ENCODE measurements around the gene NAXD.

DNA sequence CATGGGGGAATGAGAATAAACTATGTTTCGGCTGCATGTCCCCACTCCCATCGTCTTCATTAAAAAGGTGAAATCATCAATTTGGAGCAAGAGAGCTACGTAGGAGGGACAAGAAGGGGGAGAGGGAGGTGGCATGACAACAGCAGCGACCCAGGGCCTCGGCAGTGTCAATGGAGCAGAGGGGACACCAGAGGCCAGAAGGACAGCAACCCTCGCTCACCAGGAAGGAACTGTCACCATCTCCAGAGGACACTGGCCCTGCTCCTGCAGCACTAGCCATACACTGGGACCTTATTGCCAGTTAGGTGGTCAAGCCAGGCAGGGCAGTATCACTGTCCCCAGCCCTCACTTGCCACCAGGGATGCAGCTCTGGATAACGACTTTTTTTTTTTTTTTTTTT, 34.2 kb downstream of the NAXD start:
- no peak for TF ChIP-seq POLR2A (IDR thresholded peaks at IDR 0.05)
- TF ChIP-seq, protein P1, sequence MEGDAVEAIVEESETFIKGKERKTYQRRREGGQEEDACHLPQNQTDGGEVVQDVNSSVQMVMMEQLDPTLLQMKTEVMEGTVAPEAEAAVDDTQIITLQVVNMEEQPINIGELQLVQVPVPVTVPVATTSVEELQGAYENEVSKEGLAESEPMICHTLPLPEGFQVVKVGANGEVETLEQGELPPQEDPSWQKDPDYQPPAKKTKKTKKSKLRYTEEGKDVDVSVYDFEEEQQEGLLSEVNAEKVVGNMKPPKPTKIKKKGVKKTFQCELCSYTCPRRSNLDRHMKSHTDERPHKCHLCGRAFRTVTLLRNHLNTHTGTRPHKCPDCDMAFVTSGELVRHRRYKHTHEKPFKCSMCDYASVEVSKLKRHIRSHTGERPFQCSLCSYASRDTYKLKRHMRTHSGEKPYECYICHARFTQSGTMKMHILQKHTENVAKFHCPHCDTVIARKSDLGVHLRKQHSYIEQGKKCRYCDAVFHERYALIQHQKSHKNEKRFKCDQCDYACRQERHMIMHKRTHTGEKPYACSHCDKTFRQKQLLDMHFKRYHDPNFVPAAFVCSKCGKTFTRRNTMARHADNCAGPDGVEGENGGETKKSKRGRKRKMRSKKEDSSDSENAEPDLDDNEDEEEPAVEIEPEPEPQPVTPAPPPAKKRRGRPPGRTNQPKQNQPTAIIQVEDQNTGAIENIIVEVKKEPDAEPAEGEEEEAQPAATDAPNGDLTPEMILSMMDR (IDR thresholded peaks at IDR 0.05): no peak
